Osteocyte (in vitro differentiated cells): ENCODE measurements around the gene ENPP4. TPM values are rescaled to one million over a fixed set of nuclear protein-coding genes. Genes with fewer than 3 reads are reported as not detected.

ENCODE experiments used
- DNase-seq: peaks from one replicate; pipeline ENCODE4 v3.0.0; 2021; ENCODE audit warnings: mixed read lengths; ENCODE audit not compliant: unreplicated experiment; ENCODE audit errors: extremely low spot score
- H3K27ac Mint-ChIP-seq: one replicate; pipeline ENCODE4 v1.8.0; 2021; ENCODE audit warnings: mild to moderate bottlenecking, mixed read lengths; ENCODE audit not compliant: unreplicated experiment
- H3K27me3 Mint-ChIP-seq: one replicate; pipeline ENCODE4 v1.8.0; 2021; ENCODE audit warnings: mixed read lengths; ENCODE audit not compliant: unreplicated experiment
- H3K36me3 Mint-ChIP-seq: one replicate; pipeline ENCODE4 v1.8.0; 2021; ENCODE audit warnings: mixed read lengths; ENCODE audit not compliant: unreplicated experiment
- H3K4me1 Mint-ChIP-seq: one replicate; pipeline ENCODE4 v1.8.0; 2021; ENCODE audit warnings: mixed read lengths; ENCODE audit not compliant: unreplicated experiment
- H3K4me3 Mint-ChIP-seq: one replicate; pipeline ENCODE4 v1.8.0; 2021; ENCODE audit warnings: mild to moderate bottlenecking, moderate library complexity, mixed read lengths; ENCODE audit not compliant: unreplicated experiment
- H3K9me3 Mint-ChIP-seq: one replicate; pipeline ENCODE4 v1.8.0; 2021; ENCODE audit warnings: mixed read lengths; ENCODE audit not compliant: unreplicated experiment
- CTCF ChIP-seq: fragments of 200-600 bp; sonication (generic); IDR thresholded peaks from 2 replicates; pipeline ENCODE4 v1.5.0; 2021; ENCODE audit warnings: antibody characterized with exemption, mild to moderate bottlenecking, moderate library complexity
- total RNA-seq: library from RNA; stranded (reverse); gene quantifications from 2 replicates; pipeline ENCODE4 v1.2.1, GENCODE V29; 2021

Gene ENPP4
- total RNA-seq, 1 donor from 2014 or later, result 0.27 TPM

DNA sequence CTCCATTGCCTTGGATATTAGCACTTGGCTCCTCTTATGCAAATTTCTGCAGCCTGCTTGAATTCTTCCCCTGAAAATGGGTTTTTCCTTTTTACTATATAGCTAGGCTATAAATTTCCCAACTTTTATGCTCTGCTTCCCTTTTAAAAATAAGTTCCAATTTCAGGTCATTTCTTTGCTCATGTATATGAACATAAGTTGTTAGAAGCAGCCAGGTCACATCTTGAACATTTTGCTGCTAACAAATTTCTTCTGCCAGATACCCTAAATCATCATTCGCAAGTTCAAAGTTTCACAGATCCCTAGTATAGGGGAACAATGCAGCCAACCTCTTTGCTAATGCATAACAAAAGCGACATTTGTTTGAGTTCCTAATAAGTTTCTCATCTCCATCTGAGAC lies 34.5 kb upstream of the ENPP4 start:
- Mint-ChIP-seq H3K27me3 (peaks cover 48% of the 10 kb centered on the region), H3K9me3 (peaks cover 17% of the 10 kb centered on the region), H3K36me3 (no peaks in the 10 kb centered on the region), H3K27ac (no peak overlapping the region), H3K4me1 (no peaks in the 10 kb centered on the region), H3K4me3 (no peak overlapping the region)
- TF ChIP-seq CTCF, result no peak
- no peak for DNase-seq

GRCh38 chr6:46097366-46097765 lies 32.4 kb upstream of the ENPP4 start:
- TF ChIP-seq CTCF, result no peak
- H3K36me3 Mint-ChIP-seq, result no peaks in the 10 kb centered on the region
- peaks cover 17% of the 10 kb centered on the region for H3K9me3 Mint-ChIP-seq
- no peak overlapping the region for H3K4me3 Mint-ChIP-seq
- no peak overlapping the region for H3K27ac Mint-ChIP-seq
- H3K4me1 Mint-ChIP-seq, result no peaks in the 10 kb centered on the region
- DNase-seq, result no peak
- peaks cover 37% of the 10 kb centered on the region for H3K27me3 Mint-ChIP-seq

GRCh38 chr6:46098678-46099077 lies 31.1 kb upstream of the ENPP4 start:
- Mint-ChIP-seq H3K36me3 (no peaks in the 10 kb centered on the region), H3K4me1 (no peaks in the 10 kb centered on the region), H3K27ac (no peak overlapping the region), H3K4me3 (no peak overlapping the region), H3K27me3 (peaks cover 32% of the 10 kb centered on the region), H3K9me3 (peaks cover 14% of the 10 kb centered on the region)
- no peak for DNase-seq
- TF ChIP-seq CTCF, result no peak

DNA sequence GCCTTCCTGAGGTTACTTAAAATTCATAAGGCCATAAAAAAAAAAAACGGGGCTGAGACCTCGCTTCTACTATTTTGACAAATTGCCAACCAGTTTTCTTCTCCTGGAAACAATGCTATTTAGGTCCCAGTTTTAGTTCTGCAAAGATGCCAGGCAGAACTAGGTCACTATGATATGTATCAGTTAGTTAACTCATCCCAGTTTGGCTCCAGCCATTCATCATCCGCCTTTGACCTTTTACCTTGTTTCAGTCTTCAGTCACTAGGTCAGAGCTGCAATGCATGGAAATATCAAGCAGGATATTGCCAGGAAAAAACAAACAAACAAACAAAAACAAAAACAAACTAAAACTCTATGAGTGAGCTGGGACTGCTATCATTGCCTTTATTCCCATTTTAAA lies 29.8 kb upstream of the ENPP4 start:
- H3K4me3 Mint-ChIP-seq, result no peak overlapping the region

DNA sequence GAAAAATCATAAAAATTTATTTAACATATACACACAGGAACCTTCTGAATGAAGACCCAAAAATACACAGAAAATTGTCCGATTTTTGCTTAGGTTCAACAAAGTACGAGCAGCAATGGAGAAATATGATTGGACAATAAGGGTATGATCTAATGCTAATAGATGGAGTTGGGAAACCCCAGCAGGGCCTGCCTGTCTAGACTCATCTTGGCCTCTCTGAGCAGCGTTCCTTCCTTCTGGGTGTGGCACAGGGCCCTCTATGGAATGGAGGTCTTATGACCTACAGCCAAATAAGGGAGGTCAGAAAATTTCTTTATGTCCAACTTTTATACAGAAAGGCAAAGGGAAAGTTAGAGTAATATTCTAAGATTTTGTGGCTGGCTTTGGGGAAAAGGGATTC lies 27.7 kb upstream of the ENPP4 start:
- DNase-seq, result no peak
- no peaks in the 10 kb centered on the region for H3K4me1 Mint-ChIP-seq
- H3K9me3 Mint-ChIP-seq, result no peaks in the 10 kb centered on the region
- no peak overlapping the region for H3K27ac Mint-ChIP-seq
- peaks cover 37% of the 10 kb centered on the region for H3K27me3 Mint-ChIP-seq
- no peaks in the 10 kb centered on the region for H3K36me3 Mint-ChIP-seq
- no peak overlapping the region for H3K4me3 Mint-ChIP-seq
- no peak for TF ChIP-seq CTCF

More for the DNA sequence above, 29.8 kb upstream of the ENPP4 start:
- Mint-ChIP-seq H3K27me3 (peaks cover 34% of the 10 kb centered on the region), H3K36me3 (no peaks in the 10 kb centered on the region), H3K4me1 (no peaks in the 10 kb centered on the region), H3K27ac (no peak overlapping the region), H3K9me3 (peaks cover 6% of the 10 kb centered on the region)
- no peak for TF ChIP-seq CTCF
- no peak for DNase-seq
